Peyer's patch (tissue), 4 donors: Measurements from ENCODE around the gene TOP1. TPM values are rescaled to one million over a fixed set of nuclear protein-coding genes. Genes with fewer than 3 reads are reported as not detected.
A peak's percentile ranks its signal among the peaks of the same experiment; 100 is the strongest.

Source experiments
- DNase-seq, 3 donors: peaks; one replicate each; pipeline ENCODE4 v3.0.0-alpha.2; 2017 to 2019
- H3K27ac ChIP-seq, 4 donors: fragments of 200-600 bp; sonication (generic); one replicate each; pipeline ENCODE4 v1.5.1; 2016 to 2019
- H3K27me3 ChIP-seq, 2 donors: fragments of 200-600 bp; sonication (generic); one replicate each; pipeline ENCODE4 v1.5.1; 2019
- H3K36me3 ChIP-seq, 3 donors: fragments of 200-600 bp; sonication (generic); one replicate each; pipeline ENCODE4 v1.5.1; 2016 to 2019
- H3K4me1 ChIP-seq, 4 donors: fragments of 200-600 bp; sonication (generic); one replicate each; pipeline ENCODE4 v1.5.1; 2016 to 2019
- H3K4me3 ChIP-seq, 4 donors: fragments of 200-600 bp; sonication (generic); 1 replicate in 3 of 4; 2 replicates in 1 of 4; pipeline ENCODE4 v1.5.1; 2016 to 2019; ENCODE audit warnings: mild to moderate bottlenecking in 1 of 4
- H3K9me3 ChIP-seq, 4 donors: fragments of 200-600 bp; sonication (generic); one replicate each; pipeline ENCODE4 v1.5.1; 2016 to 2019; ENCODE audit warnings: mild to moderate bottlenecking in 1 of 4
- POLR2A ChIP-seq, 2 donors: fragments of 450-650 bp; IDR thresholded peaks; one replicate each; pipeline ENCODE4 v1.5.1; 2017; ENCODE audit warnings: antibody characterized with exemption in 2 of 2, mild to moderate bottlenecking in 2 of 2, moderate library complexity in 2 of 2
- total RNA-seq, 4 donors: library from RNA; depleted of rRNA; stranded (reverse); fragments of >200 nt; gene quantifications; one replicate each; pipeline ENCODE4 v1.1.0, GENCODE V29; 2016
- TF ChIP-seq, protein P1 (sequence below), 6 experiments: fragments of 450-650 bp in 4 of 6; fragments of 200-600 bp in 2 of 6; sonication (generic) in 1 of 6; IDR thresholded peaks; one replicate each; pipeline ENCODE4 v1.5.1; 2017 to 2019; ENCODE audit warnings: antibody characterized with exemption in 6 of 6, mild to moderate bottlenecking in 3 of 6, moderate library complexity in 1 of 6

TOP1 gene
- total RNA-seq, 4 donors from 2014 or later: 34.4 to 72.6 (median 39.8) TPM

DNA sequence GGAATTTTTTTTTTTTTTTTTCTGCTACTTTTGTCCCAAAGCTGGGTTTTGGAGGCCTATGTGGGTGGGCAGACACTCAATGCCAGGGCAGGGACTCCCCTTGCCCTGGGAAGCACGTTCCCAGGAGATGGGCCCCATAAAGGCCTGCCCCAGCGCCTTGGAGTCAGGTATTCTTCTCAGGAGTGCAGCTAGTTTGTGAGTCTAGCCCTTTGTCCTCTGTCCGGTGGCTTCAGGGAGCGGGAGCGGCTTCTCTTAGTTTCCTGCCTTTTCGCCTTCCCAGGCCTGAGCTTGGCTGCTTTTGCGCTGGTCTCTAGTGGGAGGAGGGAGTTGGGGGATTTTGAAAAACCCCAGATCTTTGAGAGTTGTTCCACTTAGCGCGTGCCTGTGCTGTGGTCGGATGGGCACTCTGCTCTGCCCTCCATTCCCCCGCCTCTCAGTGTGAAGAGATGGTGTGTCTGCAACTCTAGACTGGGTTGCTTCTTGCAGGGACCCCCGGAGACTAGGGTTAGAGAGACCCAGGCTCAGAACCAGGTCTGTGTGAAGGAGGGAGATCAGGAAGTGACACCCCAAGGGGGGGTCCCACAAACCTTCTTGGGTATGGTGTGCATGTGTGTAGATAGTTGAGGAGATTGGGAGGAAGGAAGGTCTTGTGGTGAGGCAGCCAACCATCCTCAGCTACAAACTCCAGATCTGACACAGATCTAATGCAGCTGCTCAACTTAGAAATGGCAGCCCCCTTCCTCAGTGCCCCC, 110.0 kb downstream of the TOP1 start:
- peak overlapping the region; percentile 92 to 96 (median 94) for H3K4me3 ChIP-seq

DNA sequence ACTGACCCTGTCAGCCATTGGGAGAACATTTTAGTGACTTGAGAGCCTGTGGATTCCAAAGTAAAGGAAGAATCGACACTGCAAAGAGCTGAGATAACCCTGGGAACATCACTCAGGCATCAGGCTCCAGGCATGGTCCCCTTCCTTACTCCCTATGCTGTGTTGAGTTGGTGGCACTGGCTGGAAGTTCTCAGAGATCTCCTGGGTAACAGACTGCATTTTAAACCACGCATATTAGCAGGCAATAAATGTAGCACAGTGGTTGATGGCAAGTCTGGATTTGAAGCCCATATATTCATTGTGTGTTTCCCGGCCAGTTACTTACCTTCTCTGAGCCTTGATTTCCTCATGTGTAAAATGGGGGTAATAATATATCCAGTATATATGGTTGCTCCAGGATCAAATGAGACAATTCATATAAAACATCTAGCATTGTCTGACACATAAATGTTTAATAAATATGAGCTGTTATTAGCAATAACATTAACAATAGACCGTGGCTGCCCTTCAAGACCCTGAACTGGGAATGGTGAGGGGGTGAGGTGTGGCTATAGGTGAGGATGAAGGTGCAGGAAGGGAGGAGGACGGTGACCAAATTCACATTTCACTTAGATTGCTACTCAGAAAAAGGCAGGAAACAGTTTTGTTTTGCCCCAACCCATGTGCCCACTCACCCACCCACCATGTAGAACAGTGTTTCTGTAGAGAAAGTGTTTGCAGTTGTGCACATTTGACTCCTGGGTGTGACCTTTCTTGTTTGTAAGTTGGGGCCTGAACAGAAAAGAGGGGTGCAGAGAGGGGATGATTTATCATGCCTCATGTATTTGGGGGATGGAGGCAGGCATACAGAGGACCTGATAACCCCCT, 110.8 kb downstream of the TOP1 start:
- Histone ChIP-seq H3K9me3 (no peaks in the 10 kb centered on the region), H3K27ac (peak overlapping the region; percentile 94 to 99 (median 96)), H3K36me3 (no peaks in the 10 kb centered on the region), H3K4me3 (peak overlapping the region; percentile 92 to 96 (median 94)), H3K4me1 (peaks cover 3 to 57% (median 12%) of the 10 kb centered on the region in 4 donors), H3K27me3 (no peaks in the 10 kb centered on the region)
- TF ChIP-seq, protein P1, sequence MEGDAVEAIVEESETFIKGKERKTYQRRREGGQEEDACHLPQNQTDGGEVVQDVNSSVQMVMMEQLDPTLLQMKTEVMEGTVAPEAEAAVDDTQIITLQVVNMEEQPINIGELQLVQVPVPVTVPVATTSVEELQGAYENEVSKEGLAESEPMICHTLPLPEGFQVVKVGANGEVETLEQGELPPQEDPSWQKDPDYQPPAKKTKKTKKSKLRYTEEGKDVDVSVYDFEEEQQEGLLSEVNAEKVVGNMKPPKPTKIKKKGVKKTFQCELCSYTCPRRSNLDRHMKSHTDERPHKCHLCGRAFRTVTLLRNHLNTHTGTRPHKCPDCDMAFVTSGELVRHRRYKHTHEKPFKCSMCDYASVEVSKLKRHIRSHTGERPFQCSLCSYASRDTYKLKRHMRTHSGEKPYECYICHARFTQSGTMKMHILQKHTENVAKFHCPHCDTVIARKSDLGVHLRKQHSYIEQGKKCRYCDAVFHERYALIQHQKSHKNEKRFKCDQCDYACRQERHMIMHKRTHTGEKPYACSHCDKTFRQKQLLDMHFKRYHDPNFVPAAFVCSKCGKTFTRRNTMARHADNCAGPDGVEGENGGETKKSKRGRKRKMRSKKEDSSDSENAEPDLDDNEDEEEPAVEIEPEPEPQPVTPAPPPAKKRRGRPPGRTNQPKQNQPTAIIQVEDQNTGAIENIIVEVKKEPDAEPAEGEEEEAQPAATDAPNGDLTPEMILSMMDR (IDR thresholded peaks at IDR 0.05): no peak
- TF ChIP-seq POLR2A (IDR thresholded peaks at IDR 0.05): no peak
- peak in 2 of 3 donors; percentile 15 to 43 for DNase-seq

More for the DNA sequence above, 110.0 kb downstream of the TOP1 start:
- TF ChIP-seq, protein P1 (IDR thresholded peaks at IDR 0.05): no peak
- peak in 1 of 2 donors; percentile 15 for TF ChIP-seq POLR2A (IDR thresholded peaks at IDR 0.05)
- Histone ChIP-seq H3K27me3 (no peaks in the 10 kb centered on the region), H3K4me1 (peaks cover 3 to 53% (median 12%) of the 10 kb centered on the region in 4 donors), H3K36me3 (no peaks in the 10 kb centered on the region), H3K9me3 (no peaks in the 10 kb centered on the region), H3K27ac (peak overlapping the region; percentile 94 to 99 (median 96))
- DNase-seq: peak; percentile 51 to 68 (median 61)

DNA sequence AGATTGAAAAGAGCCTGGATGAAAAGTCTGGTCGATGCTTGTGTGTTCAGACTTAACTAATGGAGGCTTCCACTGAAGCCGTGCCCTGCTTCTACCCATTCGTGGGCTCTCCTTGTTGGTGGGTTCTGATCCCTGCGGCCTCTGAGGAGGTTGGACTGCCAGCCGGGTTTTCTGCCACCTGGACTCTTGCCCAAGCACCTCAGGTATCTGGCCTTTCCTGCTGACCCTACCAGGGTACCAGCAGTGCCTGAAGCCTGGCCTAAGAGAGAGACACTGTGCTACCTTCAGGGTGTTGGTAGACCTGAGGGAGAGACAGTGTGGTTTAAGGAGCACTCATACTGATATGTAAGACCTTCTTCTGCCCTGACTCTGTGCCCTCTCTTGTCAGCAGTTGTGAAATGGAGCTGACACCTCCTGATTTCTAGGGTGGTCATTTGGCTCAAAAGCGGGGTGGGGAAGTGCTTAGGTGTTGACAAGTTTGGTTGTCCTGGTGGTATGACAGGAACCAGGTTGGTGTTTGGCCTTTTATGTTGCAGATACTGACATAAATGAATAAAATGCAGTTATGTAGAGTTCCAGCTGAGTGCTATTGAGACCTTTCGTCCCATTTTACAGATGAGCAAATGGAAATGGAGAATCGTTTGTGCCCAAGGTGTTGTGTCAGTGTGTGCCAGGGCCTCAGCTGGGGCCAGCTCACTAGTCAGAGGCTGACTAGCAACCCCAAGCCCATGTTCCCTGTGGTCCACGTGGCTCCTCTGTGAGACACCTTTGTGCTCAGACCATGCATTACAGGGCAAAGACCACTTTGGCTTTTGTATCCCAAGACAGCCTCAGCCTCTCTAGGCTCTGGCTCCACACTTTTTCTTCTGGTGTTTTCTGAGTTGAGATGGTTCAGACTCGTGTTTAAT, 111.9 kb downstream of the TOP1 start:
- Histone ChIP-seq H3K36me3 (no peaks in the 10 kb centered on the region), H3K9me3 (no peaks in the 10 kb centered on the region), H3K4me1 (peaks cover 3 to 61% (median 12%) of the 10 kb centered on the region in 4 donors), H3K27me3 (no peaks in the 10 kb centered on the region), H3K4me3 (no peak overlapping the region), H3K27ac (peak overlapping the region; percentile 9 to 98 (median 78))
- TF ChIP-seq, protein P1 (IDR thresholded peaks at IDR 0.05): no peak
- TF ChIP-seq POLR2A (IDR thresholded peaks at IDR 0.05): no peak
- peak in 1 of 3 donors; percentile 32 for DNase-seq

DNA sequence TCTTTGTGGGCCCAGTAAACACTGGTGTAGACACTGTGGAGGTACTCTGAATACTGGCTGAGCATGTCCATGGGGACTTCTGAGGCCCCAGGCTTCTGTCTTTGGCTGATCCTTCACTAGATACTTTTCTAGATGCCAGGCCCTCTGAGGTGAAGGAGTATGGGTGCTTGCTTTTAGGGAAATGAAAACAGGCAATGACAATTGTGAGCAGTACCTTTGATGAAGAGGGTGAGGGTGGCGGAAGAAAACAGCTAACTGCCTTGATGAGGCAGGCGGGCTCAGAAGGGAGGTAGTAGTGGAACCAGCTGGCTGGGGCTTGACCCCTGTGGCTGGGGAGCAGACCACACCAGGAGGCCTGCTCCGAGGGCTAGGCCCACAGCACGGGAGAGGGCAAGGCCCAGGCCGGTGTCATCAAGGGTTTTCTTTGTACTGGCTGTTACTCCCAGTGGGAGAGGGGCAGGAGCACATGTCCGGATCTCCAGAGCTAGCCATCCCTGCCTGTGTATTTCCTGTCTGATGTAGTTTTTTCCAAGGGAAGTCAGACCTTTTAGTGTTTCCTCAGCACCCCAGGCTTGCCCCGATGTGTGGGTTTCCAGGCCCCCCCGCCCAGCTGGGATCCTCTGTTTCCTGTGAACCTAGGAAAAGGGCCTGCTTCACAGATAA, 112.7 kb downstream of the TOP1 start:
- no peak for TF ChIP-seq POLR2A (IDR thresholded peaks at IDR 0.05)
- TF ChIP-seq, protein P1 (IDR thresholded peaks at IDR 0.05): no peak
- no peaks in the 10 kb centered on the region for H3K9me3 ChIP-seq
- peak overlapping the region in 1 of 4 donors; percentile 0 for H3K4me3 ChIP-seq
- H3K36me3 ChIP-seq: no peaks in the 10 kb centered on the region
- peak overlapping the region; percentile 9 to 98 (median 78) for H3K27ac ChIP-seq
- DNase-seq: peak in 1 of 3 donors; percentile 50
- H3K27me3 ChIP-seq: no peaks in the 10 kb centered on the region
- peaks cover 2 to 63% (median 16%) of the 10 kb centered on the region in 4 donors for H3K4me1 ChIP-seq
